Stimulated activated CD8-positive, alpha-beta memory T cell treated with anti-CD3 and anti-CD28 coated beads, Interleukin-12 subunit alpha, Interleukin-12 subunit beta, amount 100 ng/mL, for 1 hour (primary cell): ENCODE data around the gene MUC2.

Experiments used
- DNase-seq: peaks from one replicate; pipeline ENCODE4 v3.0.0-alpha.2; 2020; ENCODE audit warnings: low read depth

MUC2 gene

DNA sequence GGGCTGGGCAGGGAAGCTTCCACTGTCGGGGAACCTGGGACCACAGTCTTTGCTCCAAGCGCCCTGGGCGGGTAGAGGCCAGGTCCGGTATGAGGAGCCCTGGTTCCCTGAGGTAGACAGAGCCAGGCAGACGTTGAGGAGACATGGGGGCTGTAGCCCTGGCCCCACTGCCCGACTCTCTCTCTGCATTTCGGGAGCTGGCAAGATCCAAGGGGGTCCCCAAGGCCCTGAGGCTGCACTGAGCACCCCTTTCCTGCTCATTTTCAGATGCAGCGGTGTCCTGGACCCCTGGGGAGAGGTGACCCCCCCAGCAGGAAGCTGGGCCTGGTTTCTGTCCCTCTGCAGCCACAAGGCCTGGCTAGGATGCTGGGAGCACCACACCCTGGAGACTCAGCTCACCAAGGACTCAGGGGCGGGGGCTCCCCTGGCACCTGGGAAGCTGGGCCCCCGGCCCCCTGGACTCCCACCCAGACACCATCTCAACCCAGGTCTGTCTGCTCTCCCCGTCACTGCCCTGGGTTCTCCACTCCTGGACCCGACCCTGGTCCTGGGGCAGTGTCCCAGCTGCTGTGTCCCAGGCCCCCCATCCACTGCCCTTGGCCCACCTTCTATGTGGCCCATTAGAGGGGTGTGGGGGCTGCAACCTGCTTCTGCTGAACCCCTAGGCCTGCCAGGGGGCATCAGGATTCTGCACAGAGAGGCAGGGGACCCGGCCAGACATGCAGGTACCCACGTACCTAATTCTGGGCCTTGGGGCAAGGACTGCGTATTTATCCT, 23.1 kb upstream of the MUC2 start:
- DNase-seq: no peak

DNA sequence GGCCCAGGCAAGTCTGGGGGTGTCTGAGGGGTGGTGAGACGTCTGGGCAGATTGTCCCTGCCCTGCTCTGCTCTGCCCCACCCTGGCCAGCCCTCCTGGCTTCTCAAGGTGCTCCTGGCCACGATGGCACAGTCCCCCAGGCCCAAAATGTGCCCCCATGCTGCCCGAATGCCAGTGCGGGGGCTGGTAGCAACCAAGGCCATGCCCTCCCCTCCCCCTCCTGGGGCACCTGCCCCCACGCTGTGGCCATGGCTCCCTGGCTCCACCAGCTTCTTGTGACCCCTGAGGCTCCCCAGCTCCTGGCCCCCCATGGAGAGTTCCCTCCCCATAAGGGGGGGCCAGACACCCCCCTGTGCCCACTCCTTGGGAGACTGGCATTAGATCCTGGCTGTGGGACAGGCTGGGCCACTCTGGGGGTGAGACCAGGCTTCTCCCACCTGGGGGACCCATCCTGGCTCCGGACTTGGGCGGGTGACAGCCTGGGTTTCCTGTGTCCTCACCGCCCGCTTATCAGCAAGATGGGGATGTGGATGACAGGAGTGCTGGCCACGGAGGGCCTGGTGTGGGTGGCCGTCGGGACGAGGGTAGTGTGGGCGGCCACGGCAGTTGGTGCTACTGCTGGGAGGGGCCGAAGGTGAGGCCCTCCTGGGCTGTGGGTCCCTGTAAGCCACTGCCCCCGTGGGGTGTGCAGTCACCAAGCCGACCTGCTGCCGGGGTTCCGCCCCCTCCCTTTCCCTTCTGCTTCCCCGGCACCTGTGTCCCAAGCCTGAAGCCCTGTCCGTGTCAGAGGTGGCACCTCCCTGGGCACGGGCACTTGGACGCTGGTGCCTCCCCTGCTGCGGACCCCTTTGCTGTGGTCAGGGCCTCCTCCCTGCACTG, 22.3 kb upstream of the MUC2 start:
- no peak for DNase-seq

DNA sequence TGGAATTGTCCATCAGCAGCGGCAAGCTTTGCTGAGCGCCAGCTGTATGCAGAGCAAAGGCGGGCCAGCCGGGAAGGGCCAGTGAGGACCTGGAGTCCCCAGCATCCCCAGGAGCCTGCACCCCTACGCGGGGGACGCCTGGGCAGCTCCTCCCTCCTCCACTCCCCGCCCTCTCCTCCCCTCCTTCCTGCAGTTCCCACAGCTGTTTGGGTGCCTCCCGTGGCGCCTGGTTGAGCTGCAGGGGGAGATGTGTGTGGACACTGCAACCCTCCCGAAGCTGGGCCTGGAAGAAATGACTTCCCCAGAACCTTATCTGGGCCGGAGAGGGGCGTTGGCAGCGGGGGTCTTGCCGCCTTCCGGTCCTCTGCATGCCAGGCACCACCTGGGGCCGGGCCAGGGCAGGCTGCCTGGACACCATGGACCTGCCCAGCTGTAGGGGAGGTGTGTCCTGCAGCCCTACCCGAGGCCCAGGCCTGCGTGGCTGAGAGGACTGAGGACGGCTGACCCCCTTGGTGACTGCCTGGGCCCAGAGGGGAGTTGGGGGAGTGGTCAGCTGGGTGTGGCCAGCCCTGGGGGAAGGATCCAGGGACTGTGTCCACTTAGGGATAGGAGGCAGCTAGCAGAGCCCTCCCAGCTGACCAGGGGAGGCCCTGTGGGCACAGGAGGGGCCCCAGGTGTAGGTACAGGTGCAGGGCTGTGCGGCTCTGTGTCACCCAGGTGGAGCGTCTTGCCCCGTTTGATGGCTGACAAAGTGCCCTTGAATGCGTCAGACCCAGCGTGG, 21.4 kb upstream of the MUC2 start:
- DNase-seq: no peak

DNA sequence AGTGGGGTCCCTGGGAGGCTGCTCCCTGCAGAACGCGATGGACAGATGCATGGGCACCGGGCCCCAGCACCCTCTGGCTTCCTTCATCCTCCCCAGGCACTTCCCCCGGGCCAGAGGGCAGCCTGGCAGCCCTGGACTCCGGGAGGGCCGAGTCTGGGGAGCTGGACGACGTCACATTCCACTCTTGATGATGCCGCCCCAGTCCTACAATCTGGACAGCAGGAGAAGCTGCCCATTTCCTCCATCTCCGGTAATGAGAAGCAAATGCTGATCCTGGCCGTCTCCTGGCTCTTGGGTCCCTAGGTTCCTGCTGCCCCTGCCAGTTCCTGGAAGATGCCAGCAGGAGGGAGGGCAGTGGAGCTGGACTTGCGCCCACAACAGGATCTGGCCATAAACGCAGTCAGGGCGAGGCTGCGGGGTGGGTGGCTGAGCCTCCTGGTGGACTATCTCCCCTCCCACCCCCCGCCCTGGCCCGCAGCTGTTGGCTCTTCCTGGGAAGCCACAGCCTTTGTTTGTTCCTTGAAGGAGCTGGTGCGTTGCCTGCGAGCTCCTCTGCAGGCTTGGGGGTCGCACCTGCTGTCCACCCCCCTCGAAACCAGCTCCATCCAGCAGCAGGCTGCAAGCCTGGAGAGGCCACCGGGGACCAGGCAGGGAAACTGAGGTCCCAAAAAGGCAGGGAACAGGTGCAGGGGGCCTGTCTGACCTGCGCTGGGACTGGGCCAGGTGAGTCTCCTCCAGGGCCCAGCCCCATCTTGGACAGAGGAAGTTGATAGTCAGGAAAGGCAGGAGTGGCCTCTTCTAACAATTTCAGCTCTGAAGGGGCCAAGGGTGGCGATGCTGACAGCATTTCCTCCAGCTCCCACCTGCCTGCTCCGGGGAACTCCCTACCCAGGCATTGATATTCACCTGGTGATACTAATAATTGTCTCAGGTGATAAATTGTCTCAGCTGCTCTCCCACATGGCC, 20.2 kb upstream of the MUC2 start:
- no peak for DNase-seq

DNA sequence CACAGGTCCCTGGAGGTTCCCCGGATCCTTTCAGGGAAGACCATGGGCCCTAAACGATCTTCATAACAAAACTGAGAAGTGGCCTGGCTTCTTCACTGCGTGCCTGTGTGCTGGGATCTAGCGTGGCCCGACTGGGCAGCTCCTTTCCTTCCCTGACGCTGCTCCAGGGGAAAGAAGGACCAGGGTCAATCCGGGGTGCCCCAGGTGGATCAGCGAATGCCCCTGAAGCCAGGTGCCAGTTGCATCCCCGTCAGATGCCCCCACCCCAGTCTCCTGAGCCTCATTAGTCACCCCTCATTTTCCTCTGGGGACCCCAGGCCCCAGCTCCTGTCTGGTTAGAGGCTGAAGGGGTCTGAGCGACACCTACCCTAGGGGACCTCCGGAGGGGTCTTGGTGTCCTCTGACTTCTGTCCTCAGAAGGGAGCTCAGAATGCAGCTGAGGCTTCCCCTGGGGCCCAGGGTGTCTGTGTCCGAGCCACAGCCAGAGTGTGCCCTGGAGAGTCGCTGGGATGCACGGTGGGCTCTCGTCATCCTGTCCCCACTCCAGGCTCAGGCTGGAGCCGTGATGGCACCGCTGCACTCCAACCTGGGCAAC, 19.5 kb upstream of the MUC2 start:
- DNase-seq: no peak

DNA sequence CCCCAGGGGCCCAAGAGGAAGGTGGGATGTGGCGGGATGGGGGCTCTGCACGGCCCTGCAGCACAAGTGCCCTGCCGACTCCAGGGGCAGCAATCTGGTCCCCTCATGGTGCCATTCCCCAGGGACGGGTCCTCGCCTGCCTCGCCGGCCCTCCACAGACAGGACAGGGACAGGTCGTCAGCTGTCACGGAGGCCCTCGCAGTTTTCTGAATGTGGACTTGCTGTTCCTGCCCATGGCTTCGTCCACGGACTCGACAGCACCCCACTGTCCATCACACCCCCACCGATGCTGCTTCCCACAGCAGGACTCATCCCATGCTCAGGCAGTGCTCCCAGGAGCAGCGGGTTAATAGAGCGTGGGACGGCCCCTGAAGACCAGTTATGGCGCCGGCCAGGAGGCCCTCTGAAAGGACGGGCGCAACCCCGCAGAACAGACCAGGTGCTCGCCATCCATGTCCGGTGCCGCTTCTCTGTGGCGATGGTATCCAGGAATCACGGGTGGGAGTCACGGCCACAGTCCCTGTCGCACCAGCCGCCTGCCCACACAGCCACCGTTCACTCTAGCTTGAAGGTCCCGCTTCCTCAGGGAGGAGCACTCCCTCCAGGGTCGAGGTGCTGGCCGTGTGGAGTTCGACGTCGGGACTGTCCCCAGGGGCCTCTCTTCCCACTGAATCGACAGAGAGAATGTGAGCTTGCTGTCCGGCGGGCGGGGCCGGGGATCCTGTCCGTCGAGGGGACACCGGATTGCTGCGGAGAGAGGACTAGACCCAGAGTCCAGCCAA, 18.5 kb upstream of the MUC2 start:
- DNase-seq: no peak

DNA sequence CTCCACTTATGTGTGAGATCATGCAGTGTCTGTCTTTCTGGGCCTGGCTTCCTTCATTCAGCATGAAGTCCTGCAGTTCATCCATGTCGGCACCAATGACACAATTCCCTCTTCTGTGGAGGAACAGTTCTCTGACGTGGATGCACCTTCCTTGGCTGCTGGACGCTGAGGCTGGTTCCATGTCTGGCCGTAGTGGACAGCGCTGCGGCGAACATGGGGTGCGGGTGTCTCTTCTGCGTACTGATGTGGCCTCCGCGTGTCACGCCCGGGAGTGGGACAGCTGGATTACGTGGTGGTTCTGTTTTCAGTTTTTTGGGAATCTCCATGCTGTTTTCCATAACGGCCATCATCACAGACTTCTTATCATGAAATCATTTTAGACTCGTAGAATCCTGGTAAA, 16.9 kb upstream of the MUC2 start:
- no peak for DNase-seq

DNA sequence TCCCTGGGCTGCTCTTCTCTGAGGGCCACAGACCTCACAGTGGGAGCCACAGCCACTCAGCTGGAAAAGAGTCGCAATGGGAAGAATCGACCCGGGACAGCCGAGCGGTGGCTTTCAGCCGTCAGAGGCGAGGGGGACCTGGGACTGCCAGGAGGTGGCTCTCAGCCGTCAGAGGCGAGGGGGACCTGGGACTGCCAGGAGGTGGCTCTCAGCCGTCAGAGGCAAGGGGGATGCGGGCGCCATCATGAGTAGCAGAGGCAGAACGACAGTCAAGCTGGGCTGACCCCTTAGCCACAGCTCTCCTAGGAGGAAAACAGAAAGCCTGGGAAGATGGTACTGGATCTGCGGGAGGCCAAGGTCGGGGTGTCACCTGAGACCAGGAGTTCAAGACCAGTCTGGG, 14.9 kb upstream of the MUC2 start:
- no peak for DNase-seq

DNA sequence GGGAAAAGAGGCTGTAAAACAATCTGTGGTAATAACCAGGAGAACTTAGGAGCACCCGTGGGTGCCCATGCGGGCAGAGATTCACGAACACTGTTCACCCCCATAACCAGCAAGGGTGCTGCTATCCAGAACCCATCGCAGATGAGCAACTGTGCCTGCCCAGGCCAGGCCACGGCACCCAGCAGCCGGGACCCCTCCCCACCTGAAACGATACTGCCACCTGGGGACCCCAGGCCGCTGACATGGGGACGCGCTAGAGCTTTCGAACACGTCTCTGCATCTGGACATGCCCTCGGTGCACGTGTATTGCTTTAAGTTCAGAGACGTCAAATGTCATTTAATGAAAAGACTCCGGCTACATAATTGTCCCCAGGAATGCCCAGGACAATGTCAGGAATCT, 14.3 kb upstream of the MUC2 start:
- no peak for DNase-seq

DNA sequence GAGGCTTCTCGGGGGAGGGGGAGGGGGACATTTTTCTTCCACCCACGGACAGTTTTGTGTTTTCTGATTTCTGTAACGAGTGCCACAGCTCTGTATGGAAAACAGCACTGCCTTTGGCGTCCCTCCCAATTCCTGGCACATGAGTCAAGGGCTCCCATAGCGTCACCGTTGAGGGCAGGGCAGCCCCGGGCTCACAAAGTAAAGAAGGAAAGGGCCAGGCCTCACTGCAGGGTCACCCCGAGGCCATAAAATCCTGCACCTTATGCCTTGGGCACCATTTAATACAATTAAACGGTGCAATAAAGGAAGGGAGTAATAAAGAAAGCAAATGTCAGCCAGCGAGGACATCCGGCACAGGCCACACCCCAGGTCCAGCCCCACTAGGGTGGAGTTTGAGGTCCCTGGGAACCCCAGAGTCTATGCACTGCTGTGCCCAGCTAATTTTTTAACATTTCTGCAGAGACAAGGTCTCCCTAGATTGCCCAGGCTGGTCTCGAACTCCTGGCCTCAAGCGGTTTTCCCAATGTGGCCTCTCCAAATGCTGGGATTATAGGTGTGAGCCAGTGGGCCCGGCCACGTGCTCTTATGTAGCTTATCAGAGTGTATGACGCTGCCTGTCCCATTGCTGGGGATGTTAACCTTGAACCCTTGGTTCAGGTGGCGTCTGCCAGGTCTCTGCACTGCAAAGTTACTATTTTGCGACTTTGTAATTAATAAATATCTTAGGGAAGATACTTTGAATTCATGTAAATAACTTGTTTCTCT, 13.6 kb upstream of the MUC2 start:
- DNase-seq: no peak

DNA sequence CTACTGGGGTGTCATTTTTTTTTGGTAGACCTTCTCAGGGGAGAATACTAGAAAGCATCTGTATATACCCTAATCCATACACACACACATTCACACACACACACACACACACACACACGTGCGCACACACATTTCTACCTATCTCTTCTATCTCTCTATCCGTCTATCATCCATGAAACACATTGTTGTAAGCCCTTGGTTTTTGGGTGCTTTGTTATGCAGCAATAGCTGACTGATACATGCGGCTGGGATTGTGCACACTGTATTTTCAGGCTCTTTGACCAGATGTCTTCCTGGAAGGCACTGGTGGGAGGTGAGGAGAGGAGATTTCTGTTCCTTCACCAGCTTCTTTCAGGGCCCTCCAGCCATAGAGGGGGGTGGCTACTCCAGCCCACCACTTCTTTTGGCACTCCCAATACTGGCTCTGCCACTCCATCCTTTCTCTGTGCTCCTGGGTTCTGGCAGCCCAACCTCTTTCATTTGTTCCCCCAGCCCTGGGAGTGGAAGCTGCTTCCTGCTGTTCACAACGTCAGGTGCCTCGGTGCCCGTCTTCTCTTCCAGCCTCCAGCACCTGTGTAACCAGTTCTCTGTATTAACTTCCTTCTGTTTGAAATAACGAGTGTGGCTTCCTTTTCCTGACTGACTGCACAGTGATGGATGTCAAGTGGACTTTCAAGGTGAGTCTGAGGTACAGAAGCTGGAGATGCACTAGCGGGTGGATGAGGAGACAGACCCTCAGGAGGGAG, 12.4 kb upstream of the MUC2 start:
- no peak for DNase-seq

DNA sequence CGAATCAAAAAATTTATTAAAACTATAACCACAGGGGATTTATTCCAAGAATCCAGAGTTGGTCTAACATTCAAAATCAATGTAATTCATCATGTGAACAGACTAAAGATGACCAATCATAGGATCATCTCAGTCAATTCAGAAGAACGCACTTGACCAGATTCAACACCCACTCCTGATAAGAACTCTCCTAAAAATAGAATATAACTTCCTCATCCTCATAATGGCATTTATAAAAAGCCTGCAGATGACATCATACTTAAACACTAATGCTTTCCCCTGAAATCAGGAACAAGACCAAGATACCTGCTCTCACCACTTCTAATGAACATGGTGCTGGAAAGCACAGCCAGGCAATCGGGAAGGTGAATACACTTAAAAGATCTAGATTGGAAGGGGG, 10.5 kb upstream of the MUC2 start:
- DNase-seq: no peak

DNA sequence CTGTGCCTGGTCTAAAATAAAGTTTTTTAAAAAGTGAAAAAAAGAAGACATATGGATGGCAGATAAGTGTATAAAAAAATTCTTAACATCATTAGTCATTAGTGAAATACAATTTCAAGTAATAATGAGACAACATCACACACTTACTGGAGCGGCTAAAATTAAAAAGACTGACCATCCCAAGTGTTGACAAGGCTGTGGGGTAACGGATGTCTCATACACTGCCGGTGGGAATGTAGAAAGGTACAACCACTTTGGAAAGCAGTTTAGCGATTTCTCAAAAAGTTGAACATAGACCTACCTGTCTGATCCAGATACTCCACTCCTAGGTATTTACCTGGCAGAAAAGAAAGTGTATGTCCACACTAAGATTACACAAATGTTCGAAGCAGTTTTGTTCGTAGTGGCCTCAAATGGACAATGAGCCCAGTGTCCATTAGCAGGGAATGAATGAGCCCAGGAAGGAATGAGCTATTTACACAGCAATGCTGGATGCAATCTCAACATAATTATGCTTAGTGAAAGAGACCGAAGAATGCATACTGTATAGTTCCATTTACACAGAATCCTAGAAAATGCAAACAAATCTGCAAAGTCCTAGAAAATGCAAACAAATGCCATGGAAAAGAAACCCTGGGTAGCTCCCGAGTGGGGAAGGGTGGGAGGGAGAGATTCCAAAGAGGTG, 6.7 kb upstream of the MUC2 start:
- DNase-seq: no peak

DNA sequence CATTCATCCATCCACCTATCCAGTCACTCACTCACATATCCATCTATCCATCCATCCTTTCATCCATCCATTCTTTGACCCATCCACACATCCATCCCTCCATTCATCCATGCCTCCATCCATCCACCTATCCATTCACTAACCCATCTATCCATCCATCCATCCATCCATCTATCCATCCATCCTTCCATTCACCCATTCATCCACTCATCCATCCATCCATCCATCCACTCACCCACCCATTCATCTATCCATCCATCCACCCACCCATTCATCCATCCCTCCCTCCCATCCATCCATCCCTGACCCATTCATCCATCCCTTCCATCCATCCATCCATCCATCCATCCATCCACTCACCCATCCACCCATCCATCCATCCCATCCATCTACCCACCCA, 4.9 kb upstream of the MUC2 start:
- DNase-seq: no peak

DNA sequence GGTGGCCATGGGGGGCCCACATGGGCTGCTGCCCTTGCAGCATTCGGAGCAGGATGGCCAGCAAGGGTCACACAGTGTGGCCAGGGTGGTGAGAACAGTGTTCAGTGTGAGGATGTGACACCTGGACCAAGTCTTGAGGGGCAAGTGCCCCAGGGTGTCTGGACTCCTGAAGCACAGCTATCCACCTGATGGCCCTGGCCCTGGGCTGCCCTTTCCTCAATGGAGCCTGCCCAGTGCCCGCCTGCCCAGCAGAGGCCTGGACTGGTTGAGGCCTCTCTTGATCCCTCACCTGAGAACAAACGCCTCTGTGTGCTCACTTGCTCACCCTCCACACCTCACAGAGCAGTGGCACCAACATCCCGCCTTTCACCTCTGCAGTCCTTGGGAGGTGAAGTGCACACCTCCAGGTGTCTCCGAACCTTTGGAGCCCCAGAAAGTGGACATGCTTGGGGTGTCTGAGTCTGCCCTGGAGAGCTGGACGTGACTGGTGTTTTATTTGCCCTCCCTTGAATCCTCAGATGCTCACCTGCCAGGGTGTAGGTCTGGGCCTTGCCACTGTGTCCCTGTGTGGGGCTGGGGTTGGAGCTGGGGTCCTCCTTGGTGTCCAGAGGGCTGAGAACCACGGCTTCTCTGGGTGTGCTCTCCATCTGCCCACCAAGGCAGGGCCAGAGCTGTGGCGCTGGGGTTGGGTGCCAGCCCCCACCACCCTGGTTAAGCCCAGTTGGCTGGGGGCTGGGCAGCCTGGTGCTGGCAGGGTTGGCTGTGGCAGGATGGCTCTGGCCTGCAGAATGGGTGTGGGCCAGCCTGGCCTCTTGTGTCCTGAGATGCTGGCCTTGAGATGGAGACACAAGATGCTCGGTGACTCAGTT, 3.8 kb upstream of the MUC2 start:
- no peak for DNase-seq

DNA sequence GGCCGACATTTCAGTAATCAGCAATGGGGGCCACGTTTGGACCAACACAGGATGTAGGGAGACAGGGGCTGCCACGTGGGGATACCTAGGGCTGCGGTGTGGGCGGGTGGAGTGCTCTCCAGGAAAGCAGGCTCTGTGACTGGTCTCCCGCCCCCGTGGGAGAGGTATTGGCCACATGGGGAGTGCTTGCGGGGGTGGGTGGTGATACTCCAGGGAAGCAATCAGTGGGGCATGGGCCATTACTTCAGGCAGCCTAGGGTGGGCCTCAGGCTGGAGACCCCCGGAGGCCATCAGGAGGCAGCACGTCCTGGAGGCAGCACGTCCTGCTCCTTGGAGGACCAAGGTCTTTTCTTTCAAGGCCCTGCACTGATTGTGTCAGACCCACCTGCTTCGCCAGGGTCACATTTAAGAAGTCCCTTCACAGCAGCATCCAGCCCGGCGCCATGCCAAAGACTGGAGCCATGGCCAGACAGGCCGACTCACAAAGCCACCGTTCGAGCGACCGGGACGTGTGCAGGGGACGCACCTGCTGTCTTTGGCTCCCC, 3.0 kb upstream of the MUC2 start:
- DNase-seq: no peak
